ENCODE data around the gene SLFN12L. TPM values are rescaled to one million over a fixed set of nuclear protein-coding genes. Genes with fewer than 3 reads are reported as not detected.

Gene SLFN12L
- total and polyA plus RNA-seq, 9 of the 15 experiments (the other 6 are each of a cell fraction or from before 2014, with no cell fraction given), result 0.04 to 0.31 (median 0.08) TPM; not detected in 3

GRCh38 chr17:35578197-35578928 is 40.9 kb upstream of the SLFN12L start, which contains the start of gene PEX12 (continued):
- TF ChIP-seq ZFP91 (CRISPR knock-in tag; IDR thresholded peaks at IDR 0.05) (no peak), FOXK2 (conservative IDR thresholded peaks at IDR 0.05 in 1 of 2, IDR thresholded peaks at IDR 0.05 in 1 of 2; ENCODE audit: low read depth in 2 of 2) (peak; percentile 87 to 89), SRSF9 (IDR thresholded peaks at IDR 0.05; ENCODE audit: borderline replicate concordance, low read depth, low read length) (no peak), ETS2 (tag; IDR thresholded peaks at IDR 0.05; ENCODE audit: borderline replicate concordance, poor library complexity, severe bottlenecking) (no peak), PRPF4 (IDR thresholded peaks at IDR 0.05; ENCODE audit: insufficient read depth, low read depth, low read length, poor library complexity, severe bottlenecking) (no peak), ZEB2 (IDR thresholded peaks at IDR 0.05) (no peak), SNAPC5 (CRISPR knock-in tag; IDR thresholded peaks at IDR 0.05) (no peak), ELF4 (CRISPR knock-in tag; IDR thresholded peaks at IDR 0.05) (peak; percentile 86), E2F4 (CRISPR knock-in tag; IDR thresholded peaks at IDR 0.05; ENCODE audit: low read depth) (no peak), MTA1 (IDR thresholded peaks at IDR 0.05; ENCODE audit: borderline replicate concordance) (peak; percentile 97), CTCFL (IDR thresholded peaks at IDR 0.05; ENCODE audit: borderline replicate concordance, insufficient read depth, low read depth, low read length, poor library complexity, severe bottlenecking) (peak; percentile 69), WHSC1 (IDR thresholded peaks at IDR 0.05; ENCODE audit: low read length) (no peak), VEZF1 (CRISPR knock-in tag; IDR thresholded peaks at IDR 0.05) (peak; percentile 72), POLR2A (conservative IDR thresholded peaks at IDR 0.05) (peak; percentile 96), ZNF263 (CRISPR knock-in tag; IDR thresholded peaks at IDR 0.05; ENCODE audit: borderline replicate concordance) (peak; percentile 21; the same call in 1 of the 2 replicates), ZBED1 (IDR thresholded peaks at IDR 0.05) (peak; percentile 71; the same call in 1 of the 2 replicates), ZNF668 (CRISPR knock-in tag; IDR thresholded peaks at IDR 0.05) (no peak), ATF1 (CRISPR knock-in tag; IDR thresholded peaks at IDR 0.05) (no peak; the same call in 1 of the 2 replicates), ATF1 (tag; IDR thresholded peaks at IDR 0.05) (peak; percentile 97)
- TF ChIP-seq, protein P1, sequence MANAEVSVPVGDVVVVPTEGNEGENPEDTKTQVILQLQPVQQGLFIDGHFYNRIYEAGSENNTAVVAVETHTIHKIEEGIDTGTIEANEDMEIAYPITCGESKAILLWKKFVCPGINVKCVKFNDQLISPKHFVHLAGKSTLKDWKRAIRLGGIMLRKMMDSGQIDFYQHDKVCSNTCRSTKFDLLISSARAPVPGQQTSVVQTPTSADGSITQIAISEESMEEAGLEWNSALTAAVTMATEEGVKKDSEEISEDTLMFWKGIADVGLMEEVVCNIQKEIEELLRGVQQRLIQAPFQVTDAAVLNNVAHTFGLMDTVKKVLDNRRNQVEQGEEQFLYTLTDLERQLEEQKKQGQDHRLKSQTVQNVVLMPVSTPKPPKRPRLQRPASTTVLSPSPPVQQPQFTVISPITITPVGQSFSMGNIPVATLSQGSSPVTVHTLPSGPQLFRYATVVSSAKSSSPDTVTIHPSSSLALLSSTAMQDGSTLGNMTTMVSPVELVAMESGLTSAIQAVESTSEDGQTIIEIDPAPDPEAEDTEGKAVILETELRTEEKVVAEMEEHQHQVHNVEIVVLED (CRISPR knock-in tag; IDR thresholded peaks at IDR 0.05), result peak; percentile 53

Data from K562 (cell line).